Effector CD4-positive, alpha-beta T cell (primary cell): ENCODE results near the gene ZNF189.

Experiments
- DNase-seq: peaks from one replicate; pipeline ENCODE4 v3.0.0-alpha.2; 2020

Gene ZNF189

GRCh38 chr9:101421653-101422065 lies 23.0 kb downstream of the ZNF189 start:
- no peak for DNase-seq

DNA sequence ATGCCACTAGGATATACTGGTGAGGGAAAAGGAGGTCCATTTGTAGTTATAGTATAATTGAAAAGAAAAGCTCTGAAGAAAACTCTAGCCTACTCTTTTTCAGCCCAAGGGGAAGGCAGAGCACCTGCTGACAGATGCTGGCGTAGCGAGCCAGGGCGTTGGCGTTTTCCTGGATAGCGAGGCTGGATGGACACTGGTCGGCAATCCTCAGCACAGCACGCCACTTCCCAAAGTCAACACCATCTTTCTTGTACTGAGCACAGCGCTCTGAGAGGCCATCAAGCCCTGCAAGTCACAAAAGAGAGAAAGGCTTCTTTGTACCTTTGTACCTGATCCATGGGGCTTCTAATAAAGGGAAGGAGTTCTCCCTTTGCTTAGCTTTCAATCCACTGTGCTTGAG lies 28.7 kb downstream of the ZNF189 start:
- no peak for DNase-seq

DNA sequence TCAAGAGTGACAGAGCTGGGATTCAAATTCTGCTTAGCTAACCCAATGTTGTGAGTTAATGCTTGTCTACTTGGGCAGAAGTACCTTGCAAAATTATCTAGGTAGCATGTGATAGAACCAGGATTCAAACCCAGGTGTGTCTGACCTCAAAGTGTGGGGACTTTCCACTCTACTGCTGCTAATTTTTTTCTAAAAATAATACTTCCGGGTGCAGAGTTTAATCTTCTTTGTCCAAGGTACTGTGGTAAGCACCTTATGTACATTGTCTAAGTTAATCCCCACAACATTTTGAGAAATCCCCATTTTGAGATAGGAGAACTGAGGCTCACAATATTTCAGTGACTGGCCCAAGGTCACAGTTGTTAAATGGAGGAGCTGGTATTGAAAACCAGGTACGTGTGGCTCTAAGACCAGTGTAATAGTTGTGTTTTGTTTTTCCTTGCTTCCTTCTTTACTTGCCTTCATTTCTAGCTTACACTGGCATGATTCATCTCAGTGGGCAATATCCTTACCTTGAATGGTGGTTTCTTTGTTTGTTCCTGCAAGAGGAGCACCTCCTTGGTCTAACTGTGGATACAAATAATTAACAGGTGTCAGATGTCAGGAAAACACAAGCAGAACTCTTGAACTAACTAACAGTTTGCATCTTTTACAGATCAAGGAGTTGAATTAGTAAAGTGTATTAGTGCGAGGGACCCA lies 29.5 kb downstream of the ZNF189 start:
- no peak for DNase-seq

GRCh38 chr9:101428909-101429308 lies 30.3 kb downstream of the ZNF189 start:
- no peak for DNase-seq

- DNase-seq: no peak
Measured at GRCh38 chr9:101429736-101430135, 31.1 kb downstream of the ZNF189 start.

GRCh38 chr9:101432171-101432570 lies 33.5 kb downstream of the ZNF189 start:
- DNase-seq: no peak

DNA sequence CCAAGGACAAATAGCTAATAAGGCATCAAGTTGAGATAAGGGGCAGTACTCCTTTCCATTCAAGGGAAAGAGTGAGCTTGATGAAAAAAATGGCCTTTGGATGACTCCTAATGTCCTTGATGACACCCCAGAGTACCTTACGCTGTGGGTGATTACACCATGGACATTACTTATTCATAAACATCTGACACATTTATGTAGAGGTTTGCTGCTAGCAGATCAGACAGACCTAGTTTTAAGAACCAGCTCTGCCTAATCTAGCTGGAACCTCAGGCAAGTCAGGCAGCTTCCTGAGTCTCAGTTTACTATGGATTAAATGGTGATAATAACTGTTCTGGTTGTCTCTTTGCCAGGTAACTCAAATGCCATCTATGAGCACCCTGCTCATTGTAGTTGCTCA lies 34.1 kb downstream of the ZNF189 start:
- DNase-seq: no peak

DNA sequence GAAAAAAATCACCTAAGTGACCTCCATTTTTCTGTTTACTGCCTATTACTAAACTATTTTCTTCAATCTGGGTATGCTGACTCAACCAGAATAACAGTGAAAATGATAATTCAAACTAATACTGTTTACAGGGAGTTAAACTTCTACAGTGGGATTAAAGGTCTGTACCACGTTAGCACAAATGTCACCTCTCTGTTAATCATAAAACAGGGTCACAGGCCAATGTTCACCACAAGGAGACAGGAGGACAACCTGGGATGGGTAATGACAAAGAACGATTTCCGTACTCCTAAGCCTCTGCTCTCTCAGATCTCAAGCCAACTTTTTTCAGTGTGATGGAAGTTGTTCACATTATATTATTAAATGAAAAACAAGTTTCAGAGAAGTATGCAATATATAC lies 34.6 kb downstream of the ZNF189 start:
- DNase-seq: no peak

DNA sequence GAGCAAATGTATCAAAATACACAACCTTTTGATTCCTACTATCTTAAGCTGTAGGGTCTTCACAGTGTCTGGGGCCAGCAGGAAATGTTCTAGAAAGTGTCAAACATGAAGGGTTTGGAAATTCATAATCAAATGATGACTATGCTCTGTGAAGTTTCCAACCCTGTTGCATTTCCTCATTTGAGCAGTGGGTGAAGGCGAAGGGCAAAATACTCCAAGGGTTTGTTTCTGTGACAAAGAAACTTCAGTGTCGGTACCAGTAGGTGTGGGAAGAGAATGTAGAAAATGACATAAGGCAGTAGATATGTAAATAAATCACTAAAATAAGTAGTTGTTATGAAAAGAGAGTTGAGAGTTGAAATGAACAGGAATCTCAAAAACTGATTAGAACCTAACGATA lies 36.3 kb downstream of the ZNF189 start:
- no peak for DNase-seq

DNA sequence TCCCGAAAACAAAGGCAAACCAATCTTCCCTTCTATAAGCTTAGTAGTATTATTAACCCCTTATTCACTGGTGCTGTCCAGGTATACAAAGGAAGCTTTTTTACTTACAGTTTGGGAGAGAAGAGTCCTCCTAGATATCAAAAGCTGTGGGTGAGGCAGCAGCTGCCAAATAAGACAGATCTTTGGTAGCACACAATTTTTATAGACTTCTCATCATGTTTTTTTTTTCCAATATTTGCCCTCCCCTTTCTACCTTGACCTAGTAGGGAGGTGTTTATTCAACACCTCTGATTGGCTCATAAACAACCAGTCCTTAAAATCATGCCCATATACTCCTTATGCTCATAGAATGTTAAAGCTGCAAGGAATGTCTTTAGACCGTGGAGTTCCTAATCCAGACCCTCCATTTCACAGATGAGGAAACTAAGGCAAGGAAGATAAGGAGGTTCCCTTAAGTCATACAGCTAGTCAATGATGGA lies 37.0 kb downstream of the ZNF189 start, which contains the start of gene ALDOB:
Gene ALDOB, minus strand, starts transcription at position 174 of the 479 bp plus-strand sequence. CDS start 4,887 bp downstream, outside the sequence.
- no peak for DNase-seq

DNA sequence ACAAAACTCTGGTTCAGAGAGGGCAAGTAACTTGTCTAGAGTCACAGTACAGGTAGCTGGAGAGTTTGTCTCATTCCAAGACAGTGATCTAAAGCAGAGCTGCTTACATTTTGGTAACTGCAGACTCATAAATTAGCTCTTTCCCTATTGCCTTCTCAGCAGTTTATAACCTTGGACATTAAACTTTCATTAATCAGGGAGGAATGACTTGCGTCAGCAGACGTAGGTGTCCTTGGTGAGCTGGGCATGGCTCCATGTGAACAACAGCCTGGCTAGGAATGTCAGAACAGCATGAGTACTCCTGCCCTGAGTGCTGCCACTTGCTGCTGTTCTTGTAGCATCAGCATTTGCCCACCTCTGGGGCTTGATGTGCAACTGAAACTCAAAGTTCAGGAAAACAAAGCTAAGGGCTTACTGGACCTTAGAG lies 39.2 kb downstream of the ZNF189 start:
- DNase-seq: no peak

GRCh38 chr9:101438523-101438922 lies 39.9 kb downstream of the ZNF189 start:
- DNase-seq: no peak

- DNase-seq: no peak
Measured at GRCh38 chr9:101440714-101441230, 42.1 kb downstream of the ZNF189 start.

- DNase-seq: no peak
Measured at GRCh38 chr9:101442318-101442717, 43.7 kb downstream of the ZNF189 start.

GRCh38 chr9:101442736-101443135 lies 44.1 kb downstream of the ZNF189 start:
- DNase-seq: no peak

- no peak for DNase-seq
Measured at GRCh38 chr9:101443364-101443771, 44.7 kb downstream of the ZNF189 start.

GRCh38 chr9:101445353-101446029 lies 46.8 kb downstream of the ZNF189 start:
- no peak for DNase-seq

- DNase-seq: no peak
Measured at GRCh38 chr9:101446732-101447131, 48.1 kb downstream of the ZNF189 start.

DNA sequence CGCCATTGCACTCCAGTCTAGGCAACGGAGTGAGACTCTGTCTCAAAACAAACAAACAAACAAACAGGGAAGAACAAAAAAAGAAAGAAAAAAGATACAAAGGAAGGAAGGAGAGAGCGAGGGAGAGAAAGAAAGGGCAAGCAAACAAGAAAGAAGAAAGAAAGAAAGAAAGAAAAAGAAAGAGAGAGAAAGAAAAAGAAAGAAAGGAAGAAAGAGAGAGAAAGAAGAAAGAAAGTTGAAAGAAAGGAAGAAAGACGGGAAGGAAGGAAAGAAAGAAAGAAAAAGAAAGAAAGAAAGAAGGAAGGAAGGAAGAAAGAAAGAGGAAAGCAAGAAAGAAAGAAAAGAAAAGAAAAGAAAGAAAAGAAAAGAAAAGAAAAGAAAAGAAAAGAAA lies 50.0 kb downstream of the ZNF189 start:
- no peak for DNase-seq

DNA sequence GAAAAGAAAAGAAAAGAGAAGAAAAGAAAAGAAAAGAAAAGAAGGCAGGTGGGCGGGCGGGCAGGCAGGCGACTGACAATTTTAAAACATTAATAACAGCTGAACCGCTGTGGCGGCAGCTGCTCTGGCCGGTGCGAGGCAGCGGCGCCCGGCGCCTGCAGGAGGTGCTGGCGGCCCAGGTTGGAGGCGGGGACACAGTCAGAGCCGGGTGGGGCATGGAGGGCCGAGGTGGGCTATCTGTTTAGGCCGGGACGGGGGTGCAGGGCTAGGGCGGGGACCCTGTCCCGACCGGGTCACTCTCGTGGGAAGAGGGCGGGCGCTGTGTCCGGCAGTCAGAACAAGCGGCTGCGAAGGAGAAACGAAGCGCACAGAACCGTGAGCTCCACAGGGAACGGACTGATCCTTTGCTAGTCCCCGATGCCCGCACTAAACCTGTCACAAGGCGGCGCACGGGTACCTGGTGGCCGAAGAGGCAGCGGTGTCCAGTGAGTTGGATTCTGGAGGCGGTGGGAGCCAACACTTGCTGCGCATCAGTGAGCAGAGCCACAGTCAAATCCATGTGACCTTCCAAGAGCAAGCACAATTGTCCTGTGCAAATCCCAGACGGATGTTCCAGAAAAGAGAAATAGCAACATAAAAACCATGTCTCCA lies 50.5 kb downstream of the ZNF189 start:
- peak; percentile 12 for DNase-seq

- no peak for DNase-seq
Measured at GRCh38 chr9:101450931-101451330, 52.3 kb downstream of the ZNF189 start.

- no peak for DNase-seq
Measured at GRCh38 chr9:101451498-101451897, 52.8 kb downstream of the ZNF189 start.

GRCh38 chr9:101453776-101454570 lies 55.3 kb downstream of the ZNF189 start:
- no peak for DNase-seq
